Measurements from ENCODE around the gene HMGB1.
A peak's percentile ranks its signal among the peaks of the same experiment; 100 is the strongest.

The HMGB1 gene

DNA sequence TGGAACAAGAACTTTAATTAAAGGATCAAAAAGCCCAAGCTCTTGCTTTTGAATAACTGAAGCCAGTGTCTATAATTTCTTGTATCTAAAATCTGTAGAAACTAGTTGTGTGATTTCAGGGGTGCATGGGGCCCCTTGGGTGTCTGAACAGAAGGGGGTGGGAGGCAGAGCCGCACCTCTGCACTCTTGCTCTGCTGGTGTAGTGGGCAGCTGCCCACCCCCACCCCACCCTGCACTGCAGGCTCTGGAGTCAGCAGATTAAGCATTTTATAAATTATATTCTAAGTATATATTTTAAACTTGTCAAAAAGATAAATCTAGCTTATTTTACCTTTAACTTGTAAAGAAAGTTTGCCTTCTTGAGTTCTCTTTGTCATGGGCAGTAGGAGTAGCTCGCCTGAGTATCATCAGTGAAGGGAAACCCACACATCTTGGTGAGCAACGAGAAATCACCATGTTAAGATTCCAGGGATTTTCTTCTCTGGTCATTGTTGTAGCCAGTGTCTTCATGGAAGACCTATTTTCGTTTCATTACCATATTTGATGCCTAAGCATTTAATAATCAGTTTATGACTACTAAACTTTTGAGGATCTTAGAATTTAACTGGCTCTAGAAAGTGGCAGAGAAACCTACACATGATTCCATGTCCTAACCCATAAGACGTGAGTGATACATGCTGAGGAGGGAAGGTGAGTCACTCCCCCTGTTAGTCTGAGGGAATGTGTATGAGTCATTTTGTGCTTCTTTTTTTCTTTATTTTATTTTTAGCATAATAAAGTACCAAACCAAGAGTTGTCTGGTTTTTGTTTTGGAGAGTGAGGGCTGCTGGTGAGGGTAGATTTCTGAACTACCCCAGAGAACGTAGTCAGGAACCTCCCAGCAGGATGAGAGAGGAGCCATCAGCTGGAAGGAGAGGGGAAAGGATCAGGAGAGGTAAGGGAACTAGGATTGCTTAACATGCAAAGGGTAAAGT lies 35.7 kb downstream of the HMGB1 start:
- DNase-seq: peak; percentile 65

DNA sequence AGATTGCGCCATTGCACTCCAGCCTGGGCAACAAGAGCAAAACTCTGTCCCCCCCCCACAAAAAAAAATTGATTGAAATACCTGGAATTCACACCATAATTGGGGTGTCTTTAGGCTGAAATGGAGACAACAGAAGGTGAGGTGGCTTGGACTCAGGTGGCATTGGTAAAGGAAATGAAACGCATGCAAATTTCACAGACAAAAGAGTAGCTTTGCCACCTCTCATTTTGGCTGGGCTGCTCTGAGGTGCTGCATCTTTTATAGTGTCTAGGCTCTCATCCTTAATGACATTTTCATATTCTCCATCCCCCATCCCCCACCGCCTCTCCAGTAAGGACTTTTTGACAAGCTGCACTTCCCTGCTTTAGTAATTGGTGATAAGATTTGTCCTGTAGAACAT lies 36.5 kb downstream of the HMGB1 start:
- DNase-seq: no peak

GRCh38 chr13:30423891-30424290 lies 41.8 kb downstream of the HMGB1 start:
- no peak for DNase-seq

DNA sequence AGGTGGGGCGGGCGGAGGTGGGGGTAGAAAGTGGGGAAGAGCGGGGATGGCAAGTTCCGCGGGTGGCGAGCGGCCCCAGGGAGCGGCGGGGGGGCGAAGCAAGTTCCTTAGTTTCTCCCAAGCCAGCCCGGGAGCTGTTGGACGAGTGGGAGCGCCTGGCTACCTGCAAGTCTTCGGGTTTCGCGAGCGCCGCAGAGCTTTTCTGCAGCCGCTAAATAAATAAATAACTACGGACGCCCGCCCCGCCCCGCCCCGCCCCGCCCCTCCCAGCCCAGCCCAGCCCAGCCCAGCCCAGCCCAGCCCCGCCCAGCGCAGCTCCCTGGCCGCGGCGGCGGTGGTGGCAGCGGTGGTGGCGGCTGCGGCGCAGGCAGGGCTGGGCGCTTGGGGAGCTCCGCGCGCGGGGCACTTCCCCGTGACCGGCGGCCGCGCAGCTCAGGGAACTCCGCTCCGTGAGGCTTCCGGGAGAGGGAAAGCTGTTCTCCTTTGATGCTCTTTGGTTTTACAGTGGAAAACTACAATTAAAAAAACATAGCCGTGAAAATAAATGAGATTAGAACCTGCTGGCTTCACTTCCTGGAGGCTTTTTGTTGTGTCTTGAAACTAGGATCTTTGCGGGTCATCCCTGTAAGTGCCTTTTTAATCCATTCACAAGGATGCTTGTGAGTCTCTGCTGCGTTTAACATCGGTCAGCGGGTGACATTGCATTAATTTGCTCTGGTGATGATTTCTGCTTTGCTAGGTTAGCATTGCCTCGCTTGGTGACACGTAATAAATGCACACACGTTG lies 43.5 kb downstream of the HMGB1 start, which contains the start of gene UBE2L5:
TSS of gene UBE2L5 (plus strand) at position 440 of the 786 bp plus-strand sequence. CDS start 5,498 bp downstream, outside the sequence.
- peak; percentile 94 for DNase-seq

DNA sequence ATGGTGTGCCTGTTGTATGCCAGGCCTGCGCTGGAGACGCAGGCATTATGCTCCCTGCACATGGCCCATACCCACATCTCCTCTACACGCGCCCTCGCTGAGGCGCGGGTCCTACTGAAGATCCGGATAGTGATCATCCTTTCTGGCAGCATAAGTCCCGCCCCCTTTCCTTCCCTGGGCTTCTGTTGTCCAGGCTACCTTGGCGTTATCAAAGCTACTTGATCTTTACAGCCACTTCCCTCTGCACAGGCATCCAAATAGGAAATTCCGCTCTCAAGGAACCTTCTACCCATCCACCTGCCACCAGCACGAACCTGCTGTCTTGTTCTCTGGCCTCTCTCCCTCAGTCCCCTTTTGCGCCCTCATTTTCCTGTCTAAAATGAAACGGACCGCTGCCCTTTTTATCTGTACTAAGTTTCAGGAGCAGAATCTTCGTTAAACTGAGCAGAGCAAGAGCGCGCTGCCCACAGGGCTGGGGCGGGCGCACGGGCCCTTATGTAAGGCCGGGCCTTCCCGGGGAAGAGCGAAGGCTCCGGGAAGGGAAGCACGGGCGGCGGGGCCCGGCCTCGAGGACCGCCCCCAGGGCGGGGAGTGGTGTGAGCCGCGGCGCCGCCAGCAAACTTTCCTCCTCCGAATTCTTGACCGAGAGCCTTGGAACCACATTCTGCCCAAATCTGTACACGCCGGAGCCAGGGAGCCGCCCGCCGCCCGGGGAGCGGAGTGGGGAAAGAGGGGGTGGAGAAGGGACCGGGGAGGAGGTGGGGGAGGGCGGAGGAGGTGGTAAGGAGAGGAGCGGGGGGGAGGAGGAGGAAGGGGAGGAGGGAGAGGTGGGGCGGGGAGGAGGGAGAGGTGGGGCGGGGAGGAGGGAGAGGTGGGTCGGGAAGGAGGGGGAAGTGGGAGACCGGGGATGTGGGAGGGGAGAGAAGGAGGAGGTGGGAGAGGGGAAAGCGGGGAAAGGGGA lies 44.4 kb downstream of the HMGB1 start:
- peak; percentile 91 for DNase-seq

- DNase-seq: no peak
Observed at GRCh38 chr13:30418717-30419459, 46.8 kb downstream of the HMGB1 start.

DNA sequence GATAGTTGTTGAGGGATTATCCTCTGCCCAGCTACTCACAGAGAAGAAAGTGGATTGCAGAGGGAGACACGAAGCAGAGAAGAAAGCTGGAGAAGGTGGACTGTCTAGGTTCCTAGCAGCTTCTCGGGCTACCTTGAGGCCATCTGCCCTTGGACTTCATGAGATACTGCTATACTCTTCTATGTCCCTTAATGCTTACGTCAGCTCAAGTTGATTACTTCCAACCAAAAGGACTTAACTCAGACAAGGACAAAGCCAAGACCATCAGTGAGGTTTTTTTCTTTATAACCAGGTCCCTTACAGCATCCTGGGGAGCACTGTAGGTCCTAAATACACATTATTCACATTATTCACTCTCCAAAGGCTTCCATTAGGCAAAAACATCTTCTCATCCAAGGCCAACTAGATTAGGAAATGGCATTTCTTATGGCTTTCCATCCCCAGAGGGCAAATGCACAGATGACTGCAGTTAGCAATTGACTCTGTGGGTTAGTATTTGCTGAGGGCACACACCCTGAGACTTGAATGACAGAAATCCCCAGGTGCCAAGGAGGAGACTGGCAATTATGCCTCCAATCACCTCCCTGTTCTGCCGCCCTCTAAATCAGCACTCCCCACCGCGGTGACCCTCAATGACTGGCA lies 47.5 kb downstream of the HMGB1 start:
- no peak for DNase-seq

- no peak for DNase-seq
Observed at GRCh38 chr13:30416471-30416870, 49.3 kb downstream of the HMGB1 start.

- no peak for DNase-seq
Observed at GRCh38 chr13:30415430-30416030, 50.2 kb downstream of the HMGB1 start.

DNA sequence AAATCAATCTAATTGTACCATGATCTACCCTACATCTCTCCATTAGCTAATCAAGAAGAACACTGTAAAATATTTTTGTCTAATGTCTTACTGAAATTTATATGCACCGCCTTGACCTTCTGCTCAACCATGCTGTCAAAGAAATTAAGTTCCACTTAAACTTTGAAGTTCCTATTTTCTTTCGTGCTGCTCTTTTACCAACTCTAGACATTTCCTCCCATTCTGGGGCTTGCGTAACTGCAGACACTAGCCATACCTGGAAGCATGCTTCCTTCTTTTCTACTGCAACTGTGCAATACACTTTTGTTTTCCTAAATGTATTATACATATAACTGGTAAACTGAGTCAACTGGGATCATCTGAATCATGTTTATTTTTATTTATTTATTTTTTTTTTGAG lies 51.9 kb downstream of the HMGB1 start:
- no peak for DNase-seq

GRCh38 chr13:30412346-30412745 lies 53.4 kb downstream of the HMGB1 start:
- no peak for DNase-seq

- no peak for DNase-seq
Observed at GRCh38 chr13:30410705-30411125, 55.0 kb downstream of the HMGB1 start.

DNA sequence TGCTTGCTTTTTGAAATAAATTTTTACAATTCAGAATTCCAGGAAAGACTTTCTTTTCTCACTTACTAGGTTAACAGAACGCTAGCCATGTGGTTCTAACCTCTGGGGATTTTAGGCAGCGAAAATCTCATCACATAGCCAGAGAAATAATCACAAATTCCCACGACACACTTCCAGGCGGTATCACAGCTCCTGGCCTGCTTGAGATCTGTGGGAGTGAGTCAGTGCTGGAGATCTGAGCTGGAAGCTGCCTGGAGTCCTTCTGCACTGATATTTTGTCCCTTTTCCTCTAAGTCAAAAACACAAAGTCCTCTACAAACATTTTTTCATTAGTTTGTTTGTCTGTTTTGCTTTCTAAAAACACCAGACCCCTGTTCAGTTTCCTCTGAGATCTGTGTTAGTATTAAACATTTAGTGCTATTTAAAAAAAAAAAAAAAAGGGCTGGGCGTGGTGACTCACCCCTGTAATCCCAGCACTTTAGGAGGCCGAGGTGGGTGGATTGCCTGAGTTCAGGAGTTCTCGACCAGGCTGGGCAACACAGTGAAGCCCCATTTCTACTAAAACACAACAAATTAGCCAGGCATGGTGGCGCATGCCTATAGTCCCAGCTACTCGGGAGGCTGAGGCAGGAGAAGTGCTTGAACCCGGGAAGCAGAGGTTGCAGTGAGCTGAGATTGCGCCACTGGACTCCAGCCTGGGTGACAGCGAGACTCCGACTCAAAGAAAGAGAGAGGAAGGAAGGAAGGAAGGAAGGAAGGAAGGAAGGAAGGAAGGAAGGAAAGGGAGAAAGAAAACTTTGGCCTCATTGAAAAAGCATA lies 55.6 kb downstream of the HMGB1 start:
- peak; percentile 77 for DNase-seq

GRCh38 chr13:30408319-30409101 lies 57.2 kb downstream of the HMGB1 start:
- peak; percentile 98 for DNase-seq

GRCh38 chr13:30406779-30407416 lies 58.8 kb downstream of the HMGB1 start:
- DNase-seq: no peak

All from islet precursor cell (in vitro differentiated cells).